IPS-20b (cell line): ENCODE data around the gene RMDN3.

ENCODE experiments used
- H3K27ac ChIP-seq: one replicate; pipeline ENCODE4 v1.5.1; 2013; ENCODE audit warnings: low read length
- H3K27me3 ChIP-seq: 2 replicates; pipeline ENCODE4 v1.6.1; 2013; ENCODE audit warnings: mild to moderate bottlenecking, low read length, inconsistent platforms; ENCODE audit not compliant: insufficient read depth
- H3K36me3 ChIP-seq: 2 replicates; pipeline ENCODE4 v1.6.1; 2013; ENCODE audit warnings: low read depth, mild to moderate bottlenecking, inconsistent platforms, low read length, moderate library complexity; ENCODE audit not compliant: insufficient read depth
- H3K4me1 ChIP-seq: 2 replicates; pipeline ENCODE4 v1.6.1; 2013; ENCODE audit warnings: mild to moderate bottlenecking, control low read depth, inconsistent platforms, low read length, moderate library complexity; ENCODE audit not compliant: insufficient read depth
- H3K4me3 ChIP-seq: 2 replicates; pipeline ENCODE4 v1.5.1; 2013; ENCODE audit warnings: mild to moderate bottlenecking, low read length, inconsistent platforms
- H3K9ac ChIP-seq: 2 replicates; pipeline ENCODE4 v1.6.1; 2013; ENCODE audit warnings: low read depth, mild to moderate bottlenecking, inconsistent platforms, low read length, moderate library complexity
- H3K9me3 ChIP-seq: 2 replicates; pipeline ENCODE4 v1.6.1; 2013; ENCODE audit warnings: mild to moderate bottlenecking, low read depth, low read length, inconsistent platforms; ENCODE audit not compliant: insufficient read depth

RMDN3 gene

GRCh38 chr15:40770147-40770721 lies 15.2 kb upstream of the RMDN3 start:
- Histone ChIP-seq H3K36me3 (peaks cover 26% of the 10 kb centered on the region), H3K27me3 (no peaks in the 10 kb centered on the region), H3K9me3 (no peaks in the 10 kb centered on the region), H3K9ac (no peak overlapping the region), H3K4me3 (no peak overlapping the region), H3K27ac (no peak overlapping the region), H3K4me1 (peaks cover 12% of the 10 kb centered on the region)

- no peak within 1 kb of the TSS for H3K4me3 ChIP-seq
- H3K27ac ChIP-seq: no peak within 1 kb of the TSS
- peaks cover 17% of the 10 kb centered on the region for H3K4me1 ChIP-seq
- no peak within 1 kb of the TSS for H3K9ac ChIP-seq
- peaks cover 21% of the 10 kb centered on the region for H3K36me3 ChIP-seq
- no peaks in the 10 kb centered on the region for H3K9me3 ChIP-seq
- H3K27me3 ChIP-seq: peaks cover 5% of the 10 kb centered on the region; the same call in 1 of the 2 replicates
These were observed 14.5 kb upstream of the RMDN3 start, which contains the start of gene C15orf62 for GRCh38 chr15:40769274-40770146. TSS of gene C15orf62 (plus strand) at chr15:40769980. CDS start at chr15:40770496, 516 bp downstream.

DNA sequence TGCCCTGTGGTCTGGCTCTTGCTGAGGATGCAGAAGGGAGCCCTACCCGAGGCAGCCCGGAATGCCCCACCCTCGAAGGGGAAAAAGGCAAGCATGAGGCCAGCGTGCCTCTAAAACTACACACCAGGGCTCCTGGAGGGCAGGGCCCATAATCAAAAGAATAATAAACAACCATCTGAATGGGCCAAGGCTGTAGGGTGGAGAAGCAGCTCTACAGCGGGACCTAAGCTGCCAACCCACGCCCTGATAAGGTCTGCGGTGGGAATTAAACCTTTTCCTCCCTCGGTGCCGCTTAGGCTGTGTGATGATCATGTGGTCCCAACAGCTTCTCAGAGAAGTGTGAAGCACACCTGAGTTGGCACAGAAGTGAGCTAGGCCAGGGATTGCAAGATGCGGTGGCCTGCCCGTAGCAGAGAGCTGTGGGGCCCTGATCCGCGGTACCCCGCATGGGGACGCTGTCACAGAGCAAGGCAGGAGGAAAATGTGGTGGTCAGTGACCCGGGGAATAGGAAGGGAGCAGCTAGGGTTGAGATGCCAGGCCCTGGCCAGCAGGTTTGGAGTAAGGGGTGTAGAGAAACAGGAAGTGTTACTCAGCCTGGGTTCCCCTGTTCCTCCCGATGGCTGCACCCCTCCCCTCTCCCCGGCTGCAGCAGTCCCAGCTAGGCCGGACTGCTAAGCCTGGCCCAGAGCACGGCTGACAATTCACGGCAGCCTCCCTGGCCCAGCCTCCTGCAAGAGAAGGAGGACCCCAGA lies 13.6 kb upstream of the RMDN3 start:
- Histone ChIP-seq H3K4me3 (no peak overlapping the region), H3K36me3 (peaks cover 13% of the 10 kb centered on the region), H3K27me3 (peaks cover 10% of the 10 kb centered on the region; the same call in 1 of the 2 replicates), H3K9me3 (no peaks in the 10 kb centered on the region), H3K27ac (no peak overlapping the region), H3K9ac (no peak overlapping the region), H3K4me1 (peaks cover 17% of the 10 kb centered on the region)

DNA sequence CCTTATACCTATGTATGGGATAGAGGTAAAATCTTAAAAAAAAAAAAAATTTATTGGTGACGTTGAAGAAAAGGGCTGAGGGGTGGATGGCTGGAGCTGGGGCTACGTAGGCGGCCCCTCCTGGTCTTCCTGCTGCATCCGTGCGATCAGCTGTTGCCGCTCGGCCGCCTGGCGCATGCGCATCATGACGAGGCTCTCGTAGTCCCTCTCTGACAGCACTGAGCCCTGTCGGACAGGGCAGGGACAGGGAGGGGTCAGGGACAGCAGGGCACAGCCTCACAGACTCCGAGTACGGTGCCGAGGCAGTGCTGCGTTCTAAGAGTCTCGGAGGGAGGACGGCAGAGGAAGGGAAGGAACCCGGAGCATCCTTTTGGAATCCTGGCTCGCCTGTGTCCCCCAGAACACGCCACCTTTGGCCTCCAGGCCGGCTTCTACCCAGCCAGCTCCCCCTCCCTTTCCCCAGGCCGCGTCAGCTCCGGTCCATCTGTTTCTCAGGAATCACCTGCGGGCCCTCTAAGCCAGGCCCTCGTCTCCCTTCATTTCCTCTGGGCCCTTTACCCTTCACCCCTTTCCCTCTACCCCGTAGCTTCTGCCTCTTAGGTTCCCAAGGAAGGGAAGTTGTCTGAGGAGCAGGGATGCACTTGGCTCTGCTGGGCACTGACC lies 12.9 kb upstream of the RMDN3 start:
- Histone ChIP-seq H3K4me1 (peaks cover 17% of the 10 kb centered on the region), H3K9ac (no peak overlapping the region), H3K9me3 (no peaks in the 10 kb centered on the region), H3K36me3 (peaks cover 7% of the 10 kb centered on the region; the same call in 1 of the 2 replicates), H3K27ac (no peak overlapping the region), H3K4me3 (no peak overlapping the region), H3K27me3 (peaks cover 17% of the 10 kb centered on the region)

GRCh38 chr15:40766906-40767837 lies 12.1 kb upstream of the RMDN3 start:
- Histone ChIP-seq H3K27ac (no peak overlapping the region), H3K4me1 (peaks cover 17% of the 10 kb centered on the region), H3K9ac (no peak overlapping the region)

DNA sequence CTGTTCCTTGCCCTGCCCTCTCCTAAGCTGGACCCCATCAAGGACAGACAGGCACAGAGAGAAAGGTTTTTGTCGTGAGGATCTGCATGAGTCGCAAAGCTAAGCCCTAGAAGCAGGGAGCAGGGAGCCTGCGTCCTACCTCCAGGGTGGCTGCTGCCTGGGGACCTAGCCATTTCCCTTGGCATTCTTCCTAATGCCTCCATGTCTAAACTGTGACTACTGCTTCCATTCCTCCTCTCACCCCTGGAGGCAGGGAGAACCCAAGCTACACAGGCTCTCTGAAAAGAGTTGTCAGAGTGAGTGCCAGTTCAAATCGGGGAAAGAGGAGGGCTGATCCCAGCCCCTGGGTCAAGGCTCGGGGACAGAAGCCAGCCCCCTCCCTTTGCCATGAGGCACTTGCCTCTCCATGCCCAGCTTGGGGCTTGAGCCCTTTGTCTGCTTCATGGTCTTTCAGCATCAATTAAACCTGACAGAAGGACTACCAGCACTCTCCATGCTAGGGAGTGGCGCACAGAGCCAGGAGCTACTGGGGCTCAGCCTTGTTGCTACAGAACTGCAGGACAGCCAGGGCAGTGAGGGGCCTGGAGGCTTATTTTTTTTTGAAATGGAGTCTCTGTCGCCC lies 11.3 kb upstream of the RMDN3 start:
- Histone ChIP-seq H3K4me1 (peaks cover 17% of the 10 kb centered on the region), H3K27me3 (peaks cover 24% of the 10 kb centered on the region), H3K4me3 (no peak overlapping the region), H3K9me3 (no peaks in the 10 kb centered on the region), H3K36me3 (peaks cover 7% of the 10 kb centered on the region; the same call in 1 of the 2 replicates), H3K9ac (0 out of 2 replicates have a peak overlapping the region, but pooled peaks have one; percentile 1), H3K27ac (no peak overlapping the region)

More at GRCh38 chr15:40766906-40767837, 12.1 kb upstream of the RMDN3 start:
- peaks cover 24% of the 10 kb centered on the region for H3K27me3 ChIP-seq
- H3K9me3 ChIP-seq: no peaks in the 10 kb centered on the region
- no peak overlapping the region for H3K4me3 ChIP-seq
- peaks cover 7% of the 10 kb centered on the region; the same call in 1 of the 2 replicates for H3K36me3 ChIP-seq

DNA sequence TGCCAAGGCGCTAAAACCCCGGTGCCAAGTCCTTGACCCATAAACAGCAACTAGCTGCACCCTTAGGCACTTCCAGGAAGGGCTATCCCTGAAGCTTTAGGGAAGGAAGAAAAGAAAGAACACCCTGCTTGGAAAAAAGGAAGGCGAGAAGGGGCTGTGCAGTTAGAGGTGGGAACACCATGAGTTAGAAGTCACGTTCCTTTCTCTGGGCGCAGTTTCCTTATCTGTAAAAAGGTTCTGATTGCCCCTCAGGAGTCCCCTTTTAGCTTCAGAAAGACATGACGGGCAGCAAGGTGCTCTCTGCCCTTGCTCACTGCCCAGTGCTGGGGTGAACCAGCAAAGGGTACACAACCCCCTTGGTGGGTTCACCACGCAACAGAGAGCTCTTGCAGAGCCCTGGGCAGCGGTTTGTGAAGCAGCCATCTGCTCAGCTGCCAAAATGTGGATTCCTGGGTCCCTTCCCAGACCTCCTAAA lies 9.6 kb upstream of the RMDN3 start:
- peaks cover 7% of the 10 kb centered on the region; the same call in 1 of the 2 replicates for H3K36me3 ChIP-seq
- H3K4me1 ChIP-seq: peaks cover 17% of the 10 kb centered on the region
- H3K27ac ChIP-seq: no peak overlapping the region
- H3K9ac ChIP-seq: peak overlapping the region; percentile 62
- peaks cover 24% of the 10 kb centered on the region for H3K27me3 ChIP-seq
- H3K9me3 ChIP-seq: no peaks in the 10 kb centered on the region
- peak overlapping the region; percentile 74 for H3K4me3 ChIP-seq

DNA sequence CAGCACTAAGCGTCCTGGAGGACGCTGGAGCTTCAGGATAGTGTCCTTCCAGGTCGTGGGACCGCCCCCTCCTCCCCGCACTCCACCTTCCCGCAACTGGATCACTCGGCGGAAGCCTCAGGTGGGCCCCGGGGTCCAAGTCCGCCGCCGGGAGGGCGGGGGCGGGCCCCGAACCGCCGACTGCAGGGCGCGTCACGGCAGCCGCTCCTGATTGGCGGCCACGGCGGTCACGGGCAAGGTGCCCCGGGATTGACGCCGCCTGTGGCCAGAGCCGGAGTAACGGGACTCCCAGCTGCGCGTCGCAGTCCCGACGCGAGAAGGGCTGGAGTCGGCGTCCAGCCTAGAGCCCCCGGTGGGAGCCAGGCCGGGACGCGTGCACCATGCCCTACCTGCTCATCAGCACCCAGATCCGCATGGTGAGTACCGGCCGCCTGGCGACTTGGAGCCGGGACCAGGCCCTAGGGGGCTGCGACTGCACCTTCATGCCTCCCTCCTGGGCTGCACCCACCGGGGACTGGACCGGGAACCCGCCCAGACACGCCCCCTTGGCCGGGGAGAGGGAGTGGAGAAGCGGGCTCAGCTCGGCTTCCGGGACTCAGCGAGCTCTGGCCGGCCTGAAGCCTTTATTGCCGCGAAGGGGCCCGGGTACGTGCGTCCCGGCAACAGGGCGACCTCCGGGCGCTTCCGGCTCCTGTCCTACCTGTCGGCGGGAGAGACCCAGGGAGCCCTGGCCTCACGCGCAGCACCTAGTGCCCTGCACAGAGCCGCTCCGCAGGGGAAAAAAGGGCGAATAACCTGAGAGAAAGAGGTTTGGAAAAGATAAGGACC lies 9.0 kb upstream of the RMDN3 start, which contains the start of gene GCHFR:
TSS of gene GCHFR (plus strand) at position 268 of the 828 bp plus-strand sequence. CDS start at position 381, 113 bp downstream.
- H3K9me3 ChIP-seq: no peaks in the 10 kb centered on the region
- no peak within 1 kb of the TSS for H3K27ac ChIP-seq
- peak within 1 kb of the TSS; percentile 74 for H3K4me3 ChIP-seq
- H3K27me3 ChIP-seq: peaks cover 24% of the 10 kb centered on the region
- H3K4me1 ChIP-seq: peaks cover 17% of the 10 kb centered on the region
- H3K36me3 ChIP-seq: peaks cover 7% of the 10 kb centered on the region; the same call in 1 of the 2 replicates
- peak within 1 kb of the TSS; percentile 72 for H3K9ac ChIP-seq

- H3K27me3 ChIP-seq: peaks cover 24% of the 10 kb centered on the region
- no peak overlapping the region for H3K27ac ChIP-seq
- 0 out of 2 replicates have a peak, but pooled peaks cover 1% of the 10 kb centered on the region for H3K36me3 ChIP-seq
- no peaks in the 10 kb centered on the region for H3K9me3 ChIP-seq
- H3K4me1 ChIP-seq: peaks cover 17% of the 10 kb centered on the region
- peak overlapping the region; percentile 72; the same call in 1 of the 2 replicates for H3K9ac ChIP-seq
- H3K4me3 ChIP-seq: peak overlapping the region; percentile 74
These were observed 8.1 kb upstream of the RMDN3 start for GRCh38 chr15:40762919-40763800.
